CD14-positive monocyte (primary cell): ENCODE data around the gene MARK4. TPM values are rescaled to one million over a fixed set of nuclear protein-coding genes. Genes with fewer than 3 reads are reported as not detected.
A peak's percentile ranks its signal among the peaks of the same experiment; 100 is the strongest.

Experiments used
- DNase-seq, 3 donors: peaks; one replicate each; pipeline ENCODE4 v3.0.0-alpha.2; 2011 to 2022
- H2AFZ ChIP-seq: 2 replicates; pipeline ENCODE4 v1.6.0; 2012; ENCODE audit warnings: mild to moderate bottlenecking, low read depth, low read length, inconsistent platforms; ENCODE audit not compliant: insufficient read depth, poor library complexity, severe bottlenecking
- H3K27ac ChIP-seq, 2 donors: 1 replicate in 1 of 2; 2 replicates in 1 of 2; pipeline ENCODE4 v1.5.1; 2012 to 2013; ENCODE audit warnings: low read length in 2 of 2, control low read depth in 1 of 2, inconsistent platforms in 1 of 2, low read depth in 1 of 2, mild to moderate bottlenecking in 1 of 2
- H3K27me3 ChIP-seq, 2 donors: one replicate each; pipeline versions ENCODE4 v1.6.0 to v1.6.1; 2011 to 2013; ENCODE audit warnings: low read length in 2 of 2; ENCODE audit not compliant: control insufficient read depth in 2 of 2, insufficient read depth in 2 of 2
- H3K36me3 ChIP-seq, 2 donors: replicated peaks in 1 of 2; 1 replicate in 1 of 2; 2 replicates in 1 of 2; pipeline versions ENCODE4 v1.5.1 to v1.6.1; 2012 to 2013; ENCODE audit warnings: low read length in 2 of 2, control low read depth in 1 of 2, inconsistent platforms in 1 of 2, mild to moderate bottlenecking in 1 of 2; ENCODE audit not compliant: insufficient read depth in 2 of 2, control insufficient read depth in 1 of 2
- H3K4me1 ChIP-seq, 2 donors: 1 replicate in 1 of 2; 2 replicates in 1 of 2; pipeline versions ENCODE4 v1.5.1 to v1.6.1; 2012 to 2013; ENCODE audit warnings: low read length in 2 of 2, control low read depth in 1 of 2, inconsistent platforms in 1 of 2, mild to moderate bottlenecking in 1 of 2, moderate library complexity in 1 of 2; ENCODE audit not compliant: insufficient read depth in 2 of 2, control insufficient read depth in 1 of 2
- H3K4me2 ChIP-seq: replicated peaks from 2 replicates; pipeline ENCODE3; 2012; ENCODE audit warnings: low read length, moderate library complexity, mild to moderate bottlenecking; ENCODE audit not compliant: poor library complexity, severe bottlenecking; ENCODE audit errors: extremely low read depth
- H3K4me3 ChIP-seq, 3 experiments: fragments of 200-600 bp in 1 of 3; sonication (generic) in 1 of 3; replicated peaks in 1 of 3; 1 replicate in 2 of 3; 2 replicates in 1 of 3; pipeline ENCODE4 v1.5.1; 2011 to 2013; ENCODE audit warnings: low read length in 3 of 3, mild to moderate bottlenecking in 3 of 3, control low read depth in 2 of 3, low read depth in 2 of 3, inconsistent platforms in 1 of 3, moderate library complexity in 1 of 3
- H3K79me2 ChIP-seq: 2 replicates; pipeline ENCODE4 v1.6.0; 2012; ENCODE audit warnings: mild to moderate bottlenecking, control low read depth, inconsistent platforms, low read length, moderate library complexity; ENCODE audit not compliant: insufficient read depth
- H3K9ac ChIP-seq: 2 replicates; pipeline ENCODE4 v1.6.0; 2017; ENCODE audit warnings: low read length, mild to moderate bottlenecking; ENCODE audit not compliant: insufficient read depth, poor library complexity, severe bottlenecking
- H3K9me3 ChIP-seq, 2 donors: replicated peaks in 1 of 2; 1 replicate in 1 of 2; 2 replicates in 1 of 2; pipeline versions ENCODE4 v1.5.1 to v1.6.1; 2012 to 2013; ENCODE audit warnings: low read length in 2 of 2, control low read depth in 1 of 2; ENCODE audit not compliant: control insufficient read depth in 1 of 2, insufficient read depth in 1 of 2
- H4K20me1 ChIP-seq: 2 replicates; pipeline ENCODE4 v1.6.0; 2012; ENCODE audit warnings: mild to moderate bottlenecking, low read length, control low read depth, moderate library complexity; ENCODE audit not compliant: insufficient read depth
- H3K27ac Mint-ChIP-seq, 7 donors: one replicate each; pipeline ENCODE4 v1.8.0; 2020; ENCODE audit warnings: mild to moderate bottlenecking in 7 of 7, mixed read lengths in 7 of 7, moderate library complexity in 6 of 7, inconsistent platforms in 2 of 7
- H3K27me3 Mint-ChIP-seq, 3 donors: one replicate each; pipeline ENCODE4 v1.8.0; 2021 to 2022; ENCODE audit warnings: low read depth in 3 of 3, mild to moderate bottlenecking in 3 of 3, mixed read lengths in 3 of 3, moderate library complexity in 3 of 3, inconsistent platforms in 1 of 3
- H3K36me3 Mint-ChIP-seq, 2 donors: one replicate each; pipeline ENCODE4 v1.8.0; 2020; ENCODE audit warnings: mixed read lengths in 2 of 2, inconsistent platforms in 1 of 2, mild to moderate bottlenecking in 1 of 2
- H3K4me1 Mint-ChIP-seq: one replicate; pipeline ENCODE4 v1.8.0; 2020; ENCODE audit warnings: mild to moderate bottlenecking, mixed read lengths
- H3K4me3 Mint-ChIP-seq, 2 donors: one replicate each; pipeline ENCODE4 v1.8.0; 2020; ENCODE audit warnings: mild to moderate bottlenecking in 2 of 2, mixed read lengths in 2 of 2, moderate library complexity in 1 of 2
- H3K9me3 Mint-ChIP-seq, 7 donors: one replicate each; pipeline ENCODE4 v1.8.0; 2020 to 2022; ENCODE audit warnings: mixed read lengths in 7 of 7, mild to moderate bottlenecking in 6 of 7, moderate library complexity in 6 of 7, inconsistent platforms in 2 of 7
- WGBS: methylation state at CpG from one replicate; pipeline ENCODE4 v1.1.5; 2013; ENCODE audit warnings: missing lambda C conversion rate; ENCODE audit not compliant: insufficient coverage; 5-methylcytosine and 5-hydroxymethylcytosine counted together
- intact Hi-C, 2 donors: fragments of 100-400 bp; cut with micrococcal nuclease; formaldehyde crosslinking; loops; one replicate each; pipeline versions ENCODE4 v1.15.0 to v1.15.1; 2023
- polyA plus RNA-seq, 3 donors: library from polyadenylated mRNA; depleted of rRNA in 1 of 3; unstranded in 2 of 3; stranded (reverse) in 1 of 3; fragments of 300-500 nt in 2 of 3; fragments of >200 nt in 1 of 3; fragmentation: Illumina TruSeq in 2 of 3; gene quantifications; 1 replicate in 2 of 3; 2 replicates in 1 of 3; pipeline ENCODE4 v1.2.3, GENCODE V29; 2012 to 2021
- TF ChIP-seq, protein P1 (sequence below): fragments of 200-600 bp; IDR thresholded peaks from one replicate; pipeline ENCODE4 v1.8.0; 2022; ENCODE audit warnings: antibody characterized with exemption, mild to moderate bottlenecking

The MARK4 gene
- polyA plus RNA-seq, 3 donors = 0.59 to 18.4 (median 0.69) TPM

DNA sequence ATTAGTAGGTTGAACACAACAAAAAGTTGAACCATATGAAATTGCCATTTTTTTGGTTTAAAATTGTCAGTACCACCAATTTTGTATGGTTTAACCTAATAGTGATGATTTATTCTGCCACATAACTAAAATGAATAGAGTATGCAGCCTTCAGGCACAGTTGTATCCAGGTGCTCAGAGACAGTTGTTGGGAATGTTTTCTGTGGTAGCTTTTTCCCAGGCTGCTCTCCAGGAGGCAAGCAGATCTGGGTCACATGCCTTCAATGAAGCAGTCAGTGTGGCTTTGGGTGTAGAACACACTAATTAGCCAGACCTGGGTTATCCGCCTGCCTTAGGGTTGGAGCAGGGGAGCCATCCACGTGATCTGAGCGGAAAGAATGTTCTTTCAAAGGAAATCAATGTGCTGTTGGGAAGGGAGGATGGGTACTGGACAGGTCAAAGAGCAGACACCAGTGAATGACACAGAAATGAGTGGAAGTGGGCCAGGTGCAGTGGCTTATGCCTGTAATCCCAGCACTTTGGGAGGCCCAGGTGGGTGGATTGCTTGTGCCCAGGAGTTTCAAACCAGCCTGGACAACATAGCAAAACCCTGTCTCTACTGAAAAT, 28.6 kb downstream of the MARK4 start:
- H3K9me3 ChIP-seq = no peaks in the 10 kb centered on the region
- H3K9ac ChIP-seq = no peak overlapping the region
- peak overlapping the region in 1 of 2 donors; percentile 26 for H3K27ac ChIP-seq
- H3K4me3 Mint-ChIP-seq = no peak overlapping the region
- no peaks in the 10 kb centered on the region for H3K27me3 Mint-ChIP-seq
- peaks cover 0 to 4% (median 0%) of the 10 kb centered on the region in 7 donors for H3K9me3 Mint-ChIP-seq
- no peaks in the 10 kb centered on the region for H4K20me1 ChIP-seq
- peaks cover 50 to 70% of the 10 kb centered on the region in 2 donors for H3K36me3 Mint-ChIP-seq
- no peak overlapping the region for H3K4me2 ChIP-seq
- peaks cover 22% of the 10 kb centered on the region for H3K4me1 Mint-ChIP-seq
- TF ChIP-seq, protein P1, sequence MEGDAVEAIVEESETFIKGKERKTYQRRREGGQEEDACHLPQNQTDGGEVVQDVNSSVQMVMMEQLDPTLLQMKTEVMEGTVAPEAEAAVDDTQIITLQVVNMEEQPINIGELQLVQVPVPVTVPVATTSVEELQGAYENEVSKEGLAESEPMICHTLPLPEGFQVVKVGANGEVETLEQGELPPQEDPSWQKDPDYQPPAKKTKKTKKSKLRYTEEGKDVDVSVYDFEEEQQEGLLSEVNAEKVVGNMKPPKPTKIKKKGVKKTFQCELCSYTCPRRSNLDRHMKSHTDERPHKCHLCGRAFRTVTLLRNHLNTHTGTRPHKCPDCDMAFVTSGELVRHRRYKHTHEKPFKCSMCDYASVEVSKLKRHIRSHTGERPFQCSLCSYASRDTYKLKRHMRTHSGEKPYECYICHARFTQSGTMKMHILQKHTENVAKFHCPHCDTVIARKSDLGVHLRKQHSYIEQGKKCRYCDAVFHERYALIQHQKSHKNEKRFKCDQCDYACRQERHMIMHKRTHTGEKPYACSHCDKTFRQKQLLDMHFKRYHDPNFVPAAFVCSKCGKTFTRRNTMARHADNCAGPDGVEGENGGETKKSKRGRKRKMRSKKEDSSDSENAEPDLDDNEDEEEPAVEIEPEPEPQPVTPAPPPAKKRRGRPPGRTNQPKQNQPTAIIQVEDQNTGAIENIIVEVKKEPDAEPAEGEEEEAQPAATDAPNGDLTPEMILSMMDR = no peak
- H2AFZ ChIP-seq = no peak overlapping the region
- peak overlapping the region in 5 of 7 donors; percentile 10 to 88 (median 41) for H3K27ac Mint-ChIP-seq
- no peak overlapping the region for H3K4me3 ChIP-seq
- H3K36me3 ChIP-seq = peaks cover 25 to 66% of the 10 kb centered on the region in 2 donors
- H3K27me3 ChIP-seq = no peaks in the 10 kb centered on the region
- DNase-seq = no peak
- WGBS = 100% methylated on average over 3 of the region's 3 CpGs
- H3K4me1 ChIP-seq = peaks cover 21 to 26% of the 10 kb centered on the region in 2 donors
- intact Hi-C loops = no loop called here
- no peaks in the 10 kb centered on the region for H3K79me2 ChIP-seq

DNA sequence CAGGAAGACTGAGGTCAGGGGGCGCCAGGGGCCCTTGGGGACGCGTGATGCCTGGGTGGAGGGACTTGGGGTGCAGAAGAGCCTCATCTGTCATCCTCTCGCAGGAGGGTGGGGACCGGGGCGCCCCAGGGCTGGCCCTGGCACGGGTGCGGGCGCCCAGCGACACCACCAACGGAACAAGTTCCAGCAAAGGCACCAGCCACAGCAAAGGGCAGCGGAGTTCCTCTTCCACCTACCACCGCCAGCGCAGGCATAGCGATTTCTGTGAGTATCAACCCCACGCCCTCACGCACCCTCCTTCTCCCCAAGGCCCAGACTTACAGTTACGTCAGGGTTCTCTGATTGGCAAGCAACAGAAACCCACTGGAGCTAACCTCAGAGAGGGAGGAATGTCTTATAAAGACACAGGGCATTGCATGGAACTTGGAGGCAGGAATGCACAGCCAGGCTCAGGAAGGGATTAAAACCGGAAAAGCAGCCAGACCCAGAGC, 29.4 kb downstream of the MARK4 start:
- H3K4me1 ChIP-seq = peaks cover 21 to 26% of the 10 kb centered on the region in 2 donors
- WGBS = 68% methylated on average over 18 of the region's 19 CpGs
- peak overlapping the region; percentile 26 to 56 for H3K27ac ChIP-seq
- H3K36me3 ChIP-seq = peaks cover 22 to 63% of the 10 kb centered on the region in 2 donors
- no peaks in the 10 kb centered on the region for H3K9me3 ChIP-seq
- no peaks in the 10 kb centered on the region for H4K20me1 ChIP-seq
- Mint-ChIP-seq H3K4me3 (peak overlapping the region; percentile 41 to 64), H3K9me3 (peaks cover 0 to 4% (median 0%) of the 10 kb centered on the region in 7 donors), H3K36me3 (peaks cover 45 to 68% of the 10 kb centered on the region in 2 donors), H3K27me3 (no peaks in the 10 kb centered on the region), H3K27ac (peak overlapping the region in 5 of 7 donors; percentile 46 to 70 (median 62)), H3K4me1 (peaks cover 22% of the 10 kb centered on the region)
- no peak overlapping the region for H2AFZ ChIP-seq
- H3K4me3 ChIP-seq = no peak overlapping the region
- intact Hi-C loops = no loop called here
- peak; percentile 11 to 21 (median 17) for DNase-seq
- no peaks in the 10 kb centered on the region for H3K27me3 ChIP-seq
- no peaks in the 10 kb centered on the region for H3K79me2 ChIP-seq
- TF ChIP-seq, protein P1 = no peak
- no peak overlapping the region for H3K4me2 ChIP-seq
- no peak overlapping the region for H3K9ac ChIP-seq
